NCI-H1694 treated with DMSO at 0.1 percent for 48 hours (cell line): ENCODE results near the gene SLC22A2.

Experiments
- DNase-seq: peaks from one replicate; lab custom pipeline; 2025; lab: John Stamatoyannopoulos, UW

Gene SLC22A2

DNA sequence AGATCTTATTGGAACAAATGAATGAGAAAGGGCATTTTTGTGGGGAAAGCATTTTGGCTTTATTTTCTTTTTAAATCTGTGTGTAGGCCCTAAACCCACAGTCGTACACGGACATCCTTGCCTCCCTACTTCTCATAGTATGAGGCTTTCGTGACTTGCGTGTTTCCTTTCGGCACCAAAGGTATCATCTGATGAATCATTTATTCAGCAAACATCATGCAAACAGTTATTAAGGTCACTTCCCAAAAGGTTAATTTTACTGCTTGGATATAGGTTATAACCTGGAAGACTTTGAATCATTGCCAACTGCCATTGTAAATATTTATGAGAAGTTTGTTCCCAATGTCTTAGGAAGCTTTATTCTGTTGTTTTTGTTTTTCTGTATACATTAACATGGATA is 15.1 kb upstream of the SLC22A2 start:
- DNase-seq: no peak

DNA sequence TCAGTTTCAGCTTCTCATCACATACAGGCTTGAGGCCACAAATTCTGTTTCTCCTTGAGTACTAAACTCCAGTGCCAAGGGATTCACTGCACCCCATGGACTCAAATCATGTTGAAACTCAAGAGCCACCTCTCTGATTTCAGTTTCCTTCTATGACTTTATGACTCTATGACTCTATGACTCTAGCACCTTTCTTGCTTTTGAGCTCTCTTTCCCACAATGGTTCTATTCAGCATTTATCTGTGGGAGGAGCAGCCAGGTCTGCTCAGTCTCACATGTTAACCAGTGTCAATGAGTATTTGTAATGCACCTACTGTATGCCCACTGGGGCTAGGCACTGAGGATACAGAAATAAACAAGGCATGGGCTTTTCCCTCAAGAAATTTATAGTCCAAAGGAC is 14.6 kb upstream of the SLC22A2 start:
- no peak for DNase-seq

DNA sequence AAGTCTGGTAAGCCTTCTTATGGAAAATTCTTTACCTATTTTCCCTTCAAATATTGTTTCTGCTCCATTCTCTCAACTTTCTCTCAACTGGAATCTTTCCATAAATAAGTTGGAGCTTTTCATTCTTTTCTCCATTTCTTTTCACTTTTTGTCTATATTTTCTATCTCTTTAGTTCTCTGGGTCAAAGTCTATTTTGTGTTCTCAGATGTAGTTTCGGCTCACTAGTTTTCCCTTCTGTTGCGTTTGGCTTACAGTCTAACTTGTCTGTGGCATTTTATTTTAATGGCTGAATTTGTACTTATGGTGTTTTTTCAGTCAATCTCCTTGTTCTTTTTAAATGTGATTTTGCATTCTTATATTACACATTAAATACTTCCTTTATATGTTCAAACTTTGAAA is 14.1 kb upstream of the SLC22A2 start:
- DNase-seq: no peak

DNA sequence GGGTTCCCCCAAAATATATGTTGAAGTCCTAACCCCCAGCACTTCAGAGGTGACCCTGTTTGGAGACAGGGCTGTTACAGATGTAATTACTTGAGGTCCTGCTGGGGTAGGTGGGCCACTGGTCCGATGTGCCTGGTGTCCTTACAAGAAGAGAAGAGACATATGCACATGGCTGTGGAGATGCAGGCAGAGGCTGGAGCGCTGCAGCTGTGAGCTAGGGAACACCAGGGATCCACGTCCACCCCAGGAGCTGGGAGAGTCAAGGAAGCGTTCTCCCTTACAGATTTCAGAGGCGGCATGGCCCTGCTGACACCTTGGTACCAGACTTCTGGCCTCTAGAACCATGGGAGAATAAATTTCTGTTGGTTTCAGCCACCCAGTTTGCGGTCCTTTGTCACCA is 11.7 kb upstream of the SLC22A2 start:
- no peak for DNase-seq

DNA sequence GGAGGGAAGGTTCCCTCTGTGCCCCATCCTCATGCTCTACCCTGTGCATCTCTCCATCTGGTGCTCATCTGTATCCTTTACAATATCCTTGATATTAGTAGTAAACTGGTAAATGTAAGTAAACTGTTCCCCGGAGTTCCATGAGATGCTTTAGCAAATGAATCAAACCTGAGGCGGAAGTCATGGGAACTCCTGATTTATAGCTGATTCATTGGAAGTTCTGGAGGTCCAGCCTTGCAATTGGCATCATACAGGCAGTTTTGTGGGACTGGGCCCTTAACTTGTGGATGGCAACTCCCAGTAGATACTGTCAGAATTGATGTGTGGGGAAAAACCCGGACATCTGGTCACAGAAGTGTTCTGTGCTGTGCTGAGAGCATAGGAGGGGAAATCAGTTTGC is 11.2 kb upstream of the SLC22A2 start:
- DNase-seq: no peak

DNA sequence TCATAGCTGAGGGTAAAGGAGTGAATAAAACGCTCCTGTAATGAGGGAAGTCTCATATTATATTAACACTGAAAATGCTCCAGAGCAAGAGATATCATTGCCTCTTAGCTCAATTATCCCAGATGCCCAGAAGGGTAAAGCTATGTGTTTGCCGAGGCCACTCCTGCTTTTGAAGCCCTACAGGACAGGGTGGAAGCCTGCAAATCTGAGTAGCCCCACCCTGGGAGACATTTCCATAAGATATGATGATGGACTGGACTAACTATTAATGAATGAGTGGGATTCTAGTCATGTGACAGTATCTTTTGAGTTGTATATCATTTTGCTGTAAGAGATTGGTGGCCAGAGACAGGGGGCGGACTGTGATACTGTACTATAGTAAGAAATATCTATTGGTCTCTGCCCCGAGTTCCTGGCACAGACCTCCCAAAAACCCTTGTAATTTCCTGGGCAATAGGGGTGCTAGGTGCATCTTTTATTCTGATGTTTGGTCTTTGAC is 10.5 kb upstream of the SLC22A2 start:
- DNase-seq: no peak

DNA sequence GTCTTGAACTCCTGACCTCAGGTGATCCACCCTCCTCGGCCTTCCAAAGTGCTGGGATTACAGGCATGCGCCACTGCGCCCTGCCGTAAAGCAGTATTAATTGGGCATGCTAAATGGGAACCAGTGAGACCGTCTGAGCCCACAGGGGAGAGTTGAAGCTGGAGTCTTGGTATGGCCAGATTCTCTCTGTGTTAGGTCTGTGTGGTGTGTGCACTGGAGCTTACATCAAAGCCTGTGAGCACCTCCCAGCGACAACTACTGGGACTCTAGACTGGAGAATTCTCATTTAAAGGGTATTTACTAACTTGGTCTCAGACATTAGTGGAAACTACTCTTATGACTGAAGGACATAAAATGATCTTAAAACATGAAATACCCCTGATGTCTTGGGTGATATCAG is 8.5 kb upstream of the SLC22A2 start:
- DNase-seq: no peak

DNA sequence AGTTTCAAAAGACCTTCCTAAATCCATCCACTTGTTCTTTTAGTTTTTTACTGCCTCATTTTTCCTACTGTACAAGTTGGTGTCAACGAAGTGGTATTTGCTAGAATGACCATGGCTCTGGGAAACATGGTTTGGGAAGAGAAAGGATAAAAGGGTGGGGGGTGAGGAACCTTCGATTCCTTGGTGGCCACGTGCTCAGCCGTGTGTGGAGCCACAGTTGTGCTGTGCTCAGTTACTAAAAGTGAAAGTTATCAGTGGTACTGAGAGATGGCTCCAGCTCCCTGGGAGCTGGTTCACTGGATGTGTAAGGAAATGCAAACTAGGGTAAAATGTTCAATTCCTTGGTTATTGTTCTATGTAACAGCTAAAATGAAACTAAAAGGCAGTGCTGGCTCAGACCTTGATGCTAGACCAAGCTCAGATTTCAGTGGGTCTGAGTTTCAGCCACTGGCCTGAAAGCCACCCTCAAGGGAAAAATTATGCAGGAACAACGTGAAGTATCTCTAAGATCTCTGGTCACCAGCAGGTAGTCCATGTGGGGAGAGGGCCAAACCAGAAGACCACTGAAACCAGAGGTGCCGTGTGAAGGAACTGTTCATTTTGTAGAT is 7.4 kb upstream of the SLC22A2 start:
- no peak for DNase-seq

DNA sequence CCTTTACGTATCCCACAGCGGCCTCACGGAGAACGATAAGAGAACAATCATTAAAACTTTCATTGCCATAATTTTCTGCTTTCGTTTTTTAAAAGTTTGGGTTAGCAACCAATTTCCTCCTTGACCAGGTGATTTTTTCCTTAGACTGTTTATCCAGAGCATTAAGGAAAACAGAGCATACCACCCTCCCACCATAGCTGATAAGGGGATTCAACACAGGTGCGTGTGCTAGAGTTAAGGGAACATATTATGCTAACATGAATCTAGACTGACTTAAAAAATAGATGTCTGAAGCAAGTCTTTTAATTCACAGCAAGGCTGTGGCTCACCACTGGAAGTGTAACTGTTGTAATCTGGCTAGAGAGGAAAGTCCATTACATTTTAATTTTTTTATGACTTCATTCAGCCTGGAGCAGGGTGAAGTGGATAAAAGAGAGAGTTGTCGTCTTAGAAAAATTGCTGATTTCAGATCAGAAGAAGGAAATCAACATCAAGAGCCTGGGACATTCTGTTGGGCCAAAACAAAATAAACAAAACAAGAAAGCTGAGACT is 5.5 kb upstream of the SLC22A2 start:
- no peak for DNase-seq

DNA sequence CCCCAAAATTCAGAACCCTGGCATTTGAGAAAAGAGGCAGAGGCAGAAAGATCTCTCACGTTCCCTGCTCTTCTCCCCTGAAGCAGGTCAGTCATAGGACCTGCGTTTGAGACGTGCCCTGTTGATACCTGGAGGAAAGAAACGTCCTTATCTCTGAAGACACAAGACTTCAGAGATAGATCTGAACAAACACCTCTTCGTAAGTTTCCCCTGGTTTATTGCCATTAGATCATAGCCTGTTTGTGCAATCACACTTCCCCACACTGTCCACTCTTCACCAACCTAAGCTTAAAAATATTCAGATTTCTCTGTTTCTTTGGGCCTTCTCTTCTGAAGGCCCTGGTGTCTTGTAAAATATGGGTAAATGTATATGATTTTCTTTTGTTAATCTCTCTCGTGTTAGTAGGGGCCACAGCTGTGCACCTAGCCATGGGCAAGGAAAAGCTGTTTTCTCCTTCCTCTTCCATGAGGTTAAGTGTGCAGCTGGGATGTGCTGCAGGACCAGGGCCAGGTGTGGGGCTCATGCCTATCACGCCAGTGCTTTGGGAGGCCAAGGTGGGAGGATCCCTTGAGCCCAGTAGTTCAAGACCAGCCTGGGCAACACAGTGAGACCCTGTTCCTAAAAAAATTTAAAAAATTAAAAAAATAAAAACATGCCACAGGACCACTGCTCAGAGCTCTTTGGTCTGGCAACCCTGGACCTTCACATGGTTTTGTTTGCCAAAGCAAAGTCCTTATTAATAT is 4.7 kb upstream of the SLC22A2 start:
- DNase-seq: no peak

DNA sequence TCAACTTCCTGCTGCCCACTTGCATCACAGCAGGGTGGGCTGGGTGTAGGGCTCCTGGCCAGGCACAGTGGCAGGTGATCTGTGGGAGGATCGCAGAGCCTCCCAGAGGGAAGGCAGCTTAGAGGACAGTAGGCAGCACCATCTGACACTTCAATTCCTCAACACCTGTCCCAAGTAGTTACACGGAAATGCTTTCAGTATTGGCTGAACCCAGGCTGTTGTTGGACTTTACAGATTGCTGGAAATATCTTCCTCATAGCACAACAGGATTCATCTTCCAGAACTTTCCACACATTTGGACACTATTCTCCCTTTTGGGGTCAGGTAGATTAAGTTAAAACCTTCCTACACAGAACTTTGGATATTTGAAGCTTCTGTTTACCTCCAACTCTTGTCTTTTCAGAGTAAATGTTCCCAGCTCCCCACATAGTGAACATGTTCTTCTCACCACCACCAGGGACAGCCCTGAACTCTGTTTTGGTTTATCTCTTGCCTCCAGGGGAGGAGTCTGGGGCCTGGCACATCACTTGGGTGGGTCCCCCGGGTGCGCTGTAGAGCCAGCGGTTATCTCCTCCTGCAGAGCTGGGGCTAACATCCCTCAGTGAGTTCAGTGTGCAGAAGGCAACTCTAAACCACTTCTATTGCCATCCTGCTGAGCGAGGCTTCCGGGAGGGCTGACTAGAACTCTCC is 3.5 kb upstream of the SLC22A2 start:
- no peak for DNase-seq

DNA sequence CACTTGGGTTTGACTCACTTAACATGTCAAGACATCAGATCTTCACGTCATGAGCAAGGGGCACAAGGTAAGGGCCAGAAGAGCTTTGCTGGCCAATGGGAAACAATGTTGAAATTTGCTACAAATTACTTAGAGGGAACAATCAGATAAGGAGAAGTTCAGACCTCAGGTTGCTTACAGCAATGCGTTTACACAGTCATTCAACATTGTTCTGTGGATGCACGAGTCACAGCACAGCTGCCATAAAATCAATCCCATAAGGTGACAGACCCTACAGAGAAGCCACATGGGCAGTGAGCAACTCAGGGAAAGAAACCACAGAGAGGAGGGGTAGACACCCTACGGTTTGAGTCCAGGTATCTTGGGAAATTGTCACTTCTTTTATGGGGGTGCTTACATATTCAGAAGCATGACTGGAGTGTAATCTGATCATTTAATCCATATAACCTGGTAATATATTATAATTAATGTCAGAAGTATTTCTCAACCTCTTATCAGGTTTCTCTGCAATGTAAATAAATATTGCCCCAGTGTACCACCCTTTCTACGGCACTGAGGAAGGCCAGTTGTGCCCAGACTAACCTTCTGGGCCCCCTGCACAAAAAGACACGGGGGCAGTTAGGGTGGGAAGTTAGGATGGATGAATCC is 2.3 kb upstream of the SLC22A2 start:
- DNase-seq: no peak

DNA sequence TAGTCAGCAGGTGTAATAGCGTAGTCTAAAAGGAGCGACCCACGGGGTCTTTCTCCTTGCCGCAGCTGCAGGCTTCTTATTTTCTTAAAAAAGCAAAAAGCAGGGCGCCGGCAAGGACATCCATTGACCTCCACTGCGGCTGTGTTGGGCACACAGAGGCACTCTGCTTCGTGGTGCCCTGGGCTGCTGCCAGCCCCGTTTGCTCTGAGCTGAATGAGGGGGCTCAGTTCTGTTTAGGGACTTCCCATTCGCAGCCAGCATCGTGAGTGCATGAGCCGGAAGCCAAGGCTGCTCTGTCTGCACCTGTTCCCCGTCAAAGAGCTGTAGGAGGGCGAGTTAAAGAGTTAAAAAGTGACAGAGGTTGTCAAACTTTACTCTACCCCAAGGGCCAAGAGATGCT is 1.7 kb upstream of the SLC22A2 start:
- DNase-seq: no peak

DNA sequence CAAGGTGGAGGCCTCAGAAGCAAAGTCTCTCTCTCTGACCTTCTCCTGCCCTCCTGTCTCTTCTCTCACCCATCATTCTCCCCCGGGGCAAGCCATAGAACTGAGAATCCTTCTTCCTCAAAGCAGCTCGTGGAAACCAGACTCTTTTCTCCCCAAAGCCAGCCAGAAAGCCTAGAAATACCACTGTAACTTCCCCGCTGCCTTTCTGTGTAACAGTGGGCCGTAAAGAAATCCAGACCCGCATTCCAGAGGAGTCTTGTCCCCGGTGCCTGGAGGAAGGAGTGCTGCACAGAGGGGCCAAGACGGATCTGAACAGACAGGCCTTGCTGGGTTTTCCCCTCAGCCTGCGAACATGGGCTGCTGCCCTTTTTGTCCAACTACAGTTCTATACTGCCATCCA is 977 bp upstream of the SLC22A2 start:
- no peak for DNase-seq

DNA sequence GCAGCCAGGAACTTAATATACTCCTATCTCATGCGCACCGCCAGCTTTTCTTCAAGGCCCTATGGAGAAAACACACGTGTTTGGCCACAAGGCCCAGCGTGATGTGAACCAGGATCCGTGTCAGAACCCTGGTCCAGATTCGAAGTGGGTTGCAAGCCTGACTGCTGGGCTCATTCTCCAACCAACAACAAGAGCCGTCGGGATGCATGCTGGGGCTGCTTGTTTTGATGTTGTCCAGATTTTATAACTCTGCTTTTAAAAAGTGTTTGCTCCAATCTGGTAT is 463 bp upstream of the SLC22A2 start:
- DNase-seq: no peak

DNA sequence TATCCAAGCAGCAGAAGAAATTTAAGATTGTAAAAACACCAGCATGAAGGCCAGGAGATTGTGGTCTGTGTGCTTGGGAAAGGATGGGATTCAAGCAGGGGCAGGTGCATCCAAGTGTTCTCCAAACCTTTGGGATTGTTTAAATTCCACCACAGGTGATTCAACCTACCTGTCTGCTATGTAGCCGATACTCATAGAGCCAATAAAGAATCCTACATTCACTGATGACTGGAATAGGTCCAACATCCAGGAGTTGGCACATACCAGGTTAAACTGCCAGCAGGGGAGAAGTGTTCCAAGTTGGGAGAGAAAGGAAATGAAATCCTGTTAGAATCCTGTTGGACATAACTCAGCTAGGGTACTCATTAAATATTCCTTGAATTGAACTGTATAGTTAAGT is 2.2 kb downstream of the SLC22A2 start:
- no peak for DNase-seq

DNA sequence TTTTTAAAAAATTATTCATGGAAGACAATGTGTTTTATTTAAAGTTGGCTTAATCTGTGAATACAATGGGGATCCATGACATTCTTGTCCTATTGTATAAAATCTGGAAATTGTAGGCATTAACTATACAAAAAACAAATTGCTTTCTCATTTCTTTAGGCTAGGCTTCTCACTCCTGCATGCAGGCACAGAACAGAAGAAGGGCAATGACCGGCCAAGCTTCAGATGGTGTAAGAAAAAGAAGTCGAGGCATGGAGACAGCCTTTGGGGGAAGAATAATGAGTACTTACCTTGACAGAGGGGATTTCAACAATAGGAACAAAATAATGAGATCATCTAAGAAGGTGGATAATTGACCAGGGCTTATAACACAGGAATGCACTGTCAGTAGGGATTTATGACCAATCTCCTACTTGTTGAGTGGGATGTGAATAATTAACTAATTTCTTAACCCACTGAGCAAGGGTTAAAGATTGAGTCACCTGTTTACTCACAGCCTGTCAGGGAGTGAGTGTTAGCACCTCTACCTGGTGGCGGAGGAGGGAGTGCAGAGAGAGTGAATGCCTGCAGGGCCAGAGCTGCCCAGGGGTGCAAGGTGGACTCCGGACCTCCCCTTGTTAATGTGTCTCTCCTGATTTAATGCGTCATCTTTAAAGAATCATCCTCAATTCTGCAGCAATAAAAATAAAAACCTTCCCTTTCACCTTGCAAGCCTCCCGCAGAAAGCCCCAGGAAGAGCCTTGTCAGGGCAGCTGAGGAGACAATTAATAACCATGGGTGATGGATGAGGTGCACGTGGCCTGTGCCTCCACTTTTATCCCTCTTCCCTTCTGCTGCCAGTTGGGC is 3.9 kb downstream of the SLC22A2 start:
- no peak for DNase-seq

DNA sequence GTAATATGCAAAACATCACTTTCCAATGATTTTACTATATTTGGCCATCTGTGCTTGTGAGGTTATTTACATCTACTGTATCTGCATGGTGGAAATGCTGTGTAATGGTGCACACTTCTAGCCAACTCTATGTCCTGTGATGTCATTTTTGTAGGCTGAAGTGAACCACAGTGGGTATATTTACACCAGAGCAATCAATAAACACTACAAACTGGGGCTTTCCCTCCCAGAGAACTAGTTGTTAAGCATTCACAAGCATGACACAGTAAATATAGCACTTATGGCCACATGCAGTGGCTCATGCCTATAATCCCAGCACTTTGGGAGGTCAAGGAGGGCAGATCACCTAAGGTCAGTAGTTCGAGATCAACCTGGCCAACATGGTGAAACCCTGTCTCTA is 4.9 kb downstream of the SLC22A2 start:
- no peak for DNase-seq

DNA sequence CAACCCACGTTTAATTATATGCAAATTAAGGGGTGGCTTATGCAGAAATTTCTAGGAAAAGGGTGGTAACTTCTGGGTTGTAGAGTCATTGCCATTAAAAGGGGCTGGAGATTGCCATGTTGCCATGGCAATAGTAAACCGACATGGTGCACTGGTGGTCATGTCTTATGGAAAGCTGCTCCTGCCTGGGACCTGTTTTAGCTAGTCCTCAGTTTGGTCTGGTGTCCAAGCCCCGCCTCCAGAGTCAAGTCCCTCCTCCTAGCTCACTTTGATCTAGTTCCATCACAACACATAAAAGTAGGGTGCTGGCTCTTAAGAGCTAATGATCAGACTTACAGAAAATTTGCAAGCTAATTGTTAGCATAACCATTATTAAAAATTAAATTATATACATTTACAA is 5.3 kb downstream of the SLC22A2 start:
- DNase-seq: no peak

DNA sequence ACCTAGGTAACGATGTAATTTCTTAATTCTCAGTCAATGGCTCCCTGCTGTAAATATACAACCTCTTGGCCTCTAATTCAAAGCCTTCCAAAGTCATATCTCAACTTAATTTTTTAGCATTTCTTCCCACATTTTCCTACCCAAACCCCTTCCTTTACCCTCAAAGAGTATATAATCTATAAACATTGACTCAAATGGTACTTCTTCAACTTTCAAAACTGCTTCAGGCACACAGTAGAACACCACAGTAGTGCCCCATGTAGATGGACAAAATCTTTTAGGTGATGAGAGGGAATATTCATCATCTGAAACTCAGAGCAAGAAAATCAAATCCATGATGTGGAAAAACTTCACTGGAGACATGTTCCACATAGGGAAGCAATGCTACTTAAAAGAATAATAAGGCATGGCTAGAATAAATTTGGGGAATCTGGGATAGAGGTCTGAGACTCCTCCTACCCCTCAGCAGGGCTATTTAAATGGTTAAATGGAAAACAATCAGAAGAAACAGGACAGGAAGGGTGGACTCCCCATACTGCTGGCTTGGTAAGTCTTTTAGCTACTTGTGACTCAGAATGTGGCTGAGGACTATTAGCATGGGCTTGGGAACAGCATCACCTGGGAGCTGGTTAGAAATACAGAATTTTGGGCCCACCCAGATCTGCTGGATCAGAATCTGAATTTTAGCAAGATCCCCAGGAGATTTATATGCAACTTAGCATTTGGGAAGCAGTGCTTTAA is 6.4 kb downstream of the SLC22A2 start:
- no peak for DNase-seq

DNA sequence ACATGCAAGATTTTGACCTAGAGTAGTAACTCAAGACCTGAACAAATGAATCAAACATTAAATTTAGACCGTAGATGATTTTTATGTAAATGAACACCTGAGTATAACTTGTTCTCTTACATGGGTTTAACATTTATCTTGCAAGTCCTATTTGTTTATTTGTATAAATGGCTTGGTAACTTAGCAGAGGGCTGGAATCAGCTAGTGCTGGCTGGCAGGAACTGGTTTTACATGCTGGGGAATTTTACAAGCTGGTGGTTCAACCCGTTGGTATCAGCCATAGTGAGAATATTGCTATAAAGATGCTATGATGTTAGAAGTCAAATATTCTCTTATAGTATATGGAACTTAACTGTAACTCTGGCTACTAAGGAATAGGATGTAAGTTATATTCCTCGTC is 8.9 kb downstream of the SLC22A2 start:
- DNase-seq: no peak
